GM12865 (cell line): ENCODE results near the gene NAT14.
A peak's percentile ranks its signal among the peaks of the same experiment; 100 is the strongest.

ENCODE experiments used
- DNase-seq: peaks from one replicate; pipeline ENCODE4 v3.0.0; 2010; ENCODE audit warnings: low read depth
- H3K4me3 ChIP-seq: 2 replicates; pipeline ENCODE4 v1.5.1; 2011; ENCODE audit warnings: mild to moderate bottlenecking, low read depth, low read length, control low read depth
- TF ChIP-seq, protein P1 (sequence below): IDR thresholded peaks from 2 replicates; pipeline ENCODE4 v1.5.1; 2011; ENCODE audit warnings: low read length, control low read depth, low read depth, inconsistent platforms; ENCODE audit not compliant: insufficient read depth; ENCODE audit errors: missing control alignments

NAT14 gene

DNA sequence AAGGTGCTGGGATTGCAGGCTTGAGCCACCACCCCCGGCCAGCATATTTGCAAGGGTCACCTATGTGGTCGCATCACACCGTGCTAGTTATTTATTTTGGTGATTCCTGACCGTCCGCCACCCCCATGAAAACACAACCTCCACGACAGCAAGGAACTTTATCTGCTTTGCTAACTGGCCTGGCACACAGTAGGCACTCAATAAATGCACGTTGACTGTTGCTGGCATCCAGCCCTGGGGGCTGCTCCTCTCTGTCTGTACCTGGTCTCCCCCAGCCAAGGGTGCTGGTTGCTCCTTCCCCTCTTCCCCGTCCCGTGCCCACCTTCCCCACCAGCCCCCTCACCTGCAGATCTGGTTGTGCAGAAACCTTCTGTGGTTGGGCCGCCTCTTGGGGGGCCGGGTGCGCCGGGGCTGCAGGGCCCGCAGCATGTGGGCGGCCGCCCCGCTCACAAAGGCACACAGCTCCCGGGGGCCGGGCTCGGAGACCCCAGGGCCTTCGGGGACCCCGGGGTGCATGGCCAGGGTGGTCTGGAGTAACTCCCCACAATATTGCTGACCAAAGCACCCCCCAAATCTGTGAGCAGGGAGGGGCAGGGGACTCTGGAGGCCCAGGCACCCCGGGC lies 20.8 kb upstream of the NAT14 start:
- no peak for DNase-seq
- TF ChIP-seq, protein P1, sequence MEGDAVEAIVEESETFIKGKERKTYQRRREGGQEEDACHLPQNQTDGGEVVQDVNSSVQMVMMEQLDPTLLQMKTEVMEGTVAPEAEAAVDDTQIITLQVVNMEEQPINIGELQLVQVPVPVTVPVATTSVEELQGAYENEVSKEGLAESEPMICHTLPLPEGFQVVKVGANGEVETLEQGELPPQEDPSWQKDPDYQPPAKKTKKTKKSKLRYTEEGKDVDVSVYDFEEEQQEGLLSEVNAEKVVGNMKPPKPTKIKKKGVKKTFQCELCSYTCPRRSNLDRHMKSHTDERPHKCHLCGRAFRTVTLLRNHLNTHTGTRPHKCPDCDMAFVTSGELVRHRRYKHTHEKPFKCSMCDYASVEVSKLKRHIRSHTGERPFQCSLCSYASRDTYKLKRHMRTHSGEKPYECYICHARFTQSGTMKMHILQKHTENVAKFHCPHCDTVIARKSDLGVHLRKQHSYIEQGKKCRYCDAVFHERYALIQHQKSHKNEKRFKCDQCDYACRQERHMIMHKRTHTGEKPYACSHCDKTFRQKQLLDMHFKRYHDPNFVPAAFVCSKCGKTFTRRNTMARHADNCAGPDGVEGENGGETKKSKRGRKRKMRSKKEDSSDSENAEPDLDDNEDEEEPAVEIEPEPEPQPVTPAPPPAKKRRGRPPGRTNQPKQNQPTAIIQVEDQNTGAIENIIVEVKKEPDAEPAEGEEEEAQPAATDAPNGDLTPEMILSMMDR, result no peak
- no peak overlapping the region for H3K4me3 ChIP-seq

DNA sequence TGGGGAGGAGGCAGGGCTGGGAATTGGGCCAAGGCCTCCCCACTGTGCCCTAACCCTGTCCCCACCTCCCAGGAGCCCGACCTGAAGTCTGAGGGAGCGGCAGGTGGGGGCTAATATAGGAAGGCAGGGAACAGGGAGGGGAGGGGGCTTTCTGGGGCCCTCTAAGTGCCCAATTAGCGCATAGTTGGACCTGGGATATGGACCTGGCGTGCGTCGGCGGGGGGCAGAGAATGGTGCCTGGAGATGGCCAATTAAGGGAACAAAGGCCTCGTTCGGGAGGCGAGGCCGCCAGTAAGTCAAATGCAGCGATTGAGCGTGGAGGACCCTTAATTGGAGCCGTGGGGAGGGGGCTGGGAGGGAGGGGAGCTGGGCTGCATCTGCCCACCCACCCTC lies 20.3 kb upstream of the NAT14 start, which contains the start of gene C19orf85:
Gene C19orf85, minus strand, starts transcription at position 90 of the 393 bp plus-strand sequence. CDS start 197 bp downstream, outside the sequence.
- H3K4me3 ChIP-seq, result no peak within 1 kb of the TSS
- no peak for DNase-seq
- TF ChIP-seq, protein P1, result no peak

DNA sequence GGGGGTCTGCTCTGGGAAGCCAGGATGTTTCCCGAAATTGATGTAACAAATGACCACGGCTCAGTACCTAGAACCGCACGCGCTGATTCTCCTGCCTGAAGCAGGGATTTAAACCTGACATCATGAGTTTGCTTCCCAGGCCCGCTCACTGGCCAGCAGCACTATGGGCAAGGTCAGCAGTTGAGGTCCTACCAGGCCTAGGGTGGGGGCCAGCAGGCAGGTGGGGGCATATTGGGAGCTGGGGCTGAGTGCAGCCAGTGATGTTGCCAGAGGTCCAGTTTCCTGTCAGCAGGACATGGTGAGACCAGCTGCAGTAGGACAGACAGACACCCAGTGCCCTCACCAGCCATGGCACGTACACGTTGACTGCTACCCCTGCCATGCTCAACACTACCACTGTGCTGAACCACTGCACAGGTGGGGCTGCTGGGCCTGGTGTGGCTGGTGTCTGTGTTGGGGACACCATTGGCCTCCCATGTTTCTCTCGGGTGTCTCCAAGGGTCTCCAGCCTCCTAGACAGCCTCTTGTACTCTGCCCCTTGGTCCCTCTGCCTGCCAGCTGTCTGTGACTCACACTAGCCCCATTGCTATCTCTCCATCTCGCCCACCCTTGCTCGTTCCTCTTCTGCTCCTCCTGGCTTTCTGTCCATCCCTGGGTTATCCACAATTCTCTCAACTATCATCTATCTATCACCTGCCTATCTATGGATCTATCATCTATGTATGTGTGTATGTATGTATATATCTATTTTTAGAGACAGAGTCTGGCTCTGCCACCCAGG lies 19.3 kb upstream of the NAT14 start:
- no peak for DNase-seq
- TF ChIP-seq, protein P1, result no peak
- no peak overlapping the region for H3K4me3 ChIP-seq

DNA sequence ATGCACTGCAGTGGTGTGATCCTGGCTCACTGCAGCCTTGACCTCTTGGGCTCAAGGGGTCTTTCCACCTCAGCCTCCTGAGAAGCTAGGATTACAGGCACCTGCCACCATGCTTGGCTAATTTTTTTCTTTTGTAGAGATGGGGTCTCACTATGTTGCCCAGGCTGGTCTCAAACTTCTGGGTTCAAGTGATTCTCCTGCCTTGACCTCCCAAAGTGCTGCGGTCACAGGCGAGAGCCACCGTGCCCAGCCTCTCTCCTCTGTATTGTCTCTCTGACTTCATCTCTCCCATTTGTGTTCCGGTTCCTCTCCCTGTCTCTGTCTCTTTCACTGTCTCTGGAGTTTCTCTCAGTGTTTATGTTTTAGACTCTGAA lies 18.8 kb upstream of the NAT14 start:
- no peak overlapping the region for H3K4me3 ChIP-seq
- TF ChIP-seq, protein P1, result no peak
- DNase-seq, result no peak

DNA sequence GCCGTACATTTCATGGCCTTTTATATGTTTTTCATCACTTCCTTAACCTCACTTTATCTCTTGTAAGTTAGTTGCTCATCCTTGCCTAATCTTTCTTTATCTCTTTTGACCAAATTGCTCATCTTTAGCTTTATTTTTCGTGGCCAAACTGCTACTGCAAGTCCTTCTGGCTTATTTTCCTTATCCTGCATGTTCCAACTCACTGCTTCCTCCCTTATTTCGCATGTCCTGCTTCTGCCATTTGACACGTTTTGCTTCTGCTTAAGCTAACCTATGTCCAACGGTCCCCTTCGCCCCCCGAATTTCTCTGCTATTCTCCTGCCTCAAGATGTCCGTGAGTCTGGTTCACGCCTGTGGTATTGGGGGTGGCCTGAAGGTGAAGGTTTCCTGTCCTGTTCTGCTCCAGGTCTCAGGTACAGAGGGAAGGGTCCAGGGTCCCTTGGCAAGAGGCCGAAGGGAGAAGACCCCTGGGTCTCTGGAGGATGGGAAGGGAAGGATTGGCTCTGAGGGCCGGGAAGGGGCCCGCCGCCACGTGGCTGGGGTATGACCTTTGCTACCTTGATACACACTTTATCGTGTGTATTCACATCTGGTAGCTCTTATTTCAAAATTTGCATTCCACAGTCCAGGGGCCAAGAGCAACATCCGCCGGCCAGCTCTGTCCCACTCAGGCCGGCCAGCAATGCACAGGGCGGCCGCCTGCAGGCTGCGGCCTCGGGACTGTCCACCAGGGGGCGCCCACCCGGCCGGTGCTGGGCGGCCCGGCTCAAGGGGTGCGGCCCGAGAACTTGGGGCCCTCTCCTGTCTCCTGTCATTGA lies 17.5 kb upstream of the NAT14 start:
- TF ChIP-seq, protein P1, result peak; percentile 92
- H3K4me3 ChIP-seq, result no peak overlapping the region
- DNase-seq, result peak; percentile 70

DNA sequence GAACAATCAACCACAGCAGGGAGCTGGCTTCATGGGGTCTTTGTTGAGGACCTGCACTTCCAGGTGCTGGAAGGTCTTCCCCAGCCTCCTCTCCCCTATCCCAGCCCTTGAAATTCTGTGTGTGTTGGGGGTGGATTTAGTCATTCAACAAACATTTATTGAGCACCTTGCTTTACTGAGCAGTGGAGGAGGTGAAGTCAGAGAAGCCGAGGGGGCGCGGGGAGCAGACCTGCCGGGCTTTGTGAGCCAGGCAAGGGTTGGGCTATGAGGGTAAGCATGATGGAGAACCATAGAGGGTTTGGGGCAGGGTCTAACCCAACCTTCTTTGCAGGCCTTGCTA lies 17.0 kb upstream of the NAT14 start:
- TF ChIP-seq, protein P1, result no peak
- DNase-seq, result no peak
- no peak overlapping the region for H3K4me3 ChIP-seq
